ENCODE measurements around the gene LTBP3.

DNA sequence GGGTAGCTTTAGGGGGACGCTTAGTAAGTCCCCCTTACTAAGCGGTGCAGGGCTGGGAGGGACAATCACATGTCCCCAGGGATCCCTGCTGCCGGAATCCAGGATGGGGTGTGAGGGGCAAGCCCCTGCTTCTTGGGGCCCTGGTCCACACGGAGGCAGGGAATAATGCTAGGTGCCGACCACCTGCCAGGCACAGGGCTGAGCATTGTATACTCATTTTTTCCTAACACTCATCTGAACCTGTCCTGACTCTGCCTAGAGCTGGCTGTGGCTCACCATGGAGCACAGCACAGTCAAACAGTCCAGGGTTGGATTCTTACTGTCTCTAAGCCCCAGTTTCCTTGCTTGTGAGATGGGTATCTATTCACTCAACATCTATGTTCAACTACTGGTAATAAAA, 1.4 kb upstream of the LTBP3 start:
- TF ChIP-seq, protein P1, sequence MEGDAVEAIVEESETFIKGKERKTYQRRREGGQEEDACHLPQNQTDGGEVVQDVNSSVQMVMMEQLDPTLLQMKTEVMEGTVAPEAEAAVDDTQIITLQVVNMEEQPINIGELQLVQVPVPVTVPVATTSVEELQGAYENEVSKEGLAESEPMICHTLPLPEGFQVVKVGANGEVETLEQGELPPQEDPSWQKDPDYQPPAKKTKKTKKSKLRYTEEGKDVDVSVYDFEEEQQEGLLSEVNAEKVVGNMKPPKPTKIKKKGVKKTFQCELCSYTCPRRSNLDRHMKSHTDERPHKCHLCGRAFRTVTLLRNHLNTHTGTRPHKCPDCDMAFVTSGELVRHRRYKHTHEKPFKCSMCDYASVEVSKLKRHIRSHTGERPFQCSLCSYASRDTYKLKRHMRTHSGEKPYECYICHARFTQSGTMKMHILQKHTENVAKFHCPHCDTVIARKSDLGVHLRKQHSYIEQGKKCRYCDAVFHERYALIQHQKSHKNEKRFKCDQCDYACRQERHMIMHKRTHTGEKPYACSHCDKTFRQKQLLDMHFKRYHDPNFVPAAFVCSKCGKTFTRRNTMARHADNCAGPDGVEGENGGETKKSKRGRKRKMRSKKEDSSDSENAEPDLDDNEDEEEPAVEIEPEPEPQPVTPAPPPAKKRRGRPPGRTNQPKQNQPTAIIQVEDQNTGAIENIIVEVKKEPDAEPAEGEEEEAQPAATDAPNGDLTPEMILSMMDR (conservative IDR thresholded peaks at IDR 0.05; ENCODE audit: low read length), result no peak
- TF ChIP-seq EZH2phosphoT487 (IDR thresholded peaks at IDR 0.05; ENCODE audit: borderline replicate concordance), result no peak
